ENCODE results near the gene SLC44A3. TPM values are rescaled to one million over a fixed set of nuclear protein-coding genes. Genes with fewer than 3 reads are reported as not detected.

The SLC44A3 gene
- total and polyA plus RNA-seq, 2 of the 8 experiments (the other 6 are each of a cell fraction or from before 2014, with no cell fraction given), result 4.2 to 5.0 TPM

- Histone ChIP-seq H3K14ac (ENCODE audit: insufficient read length) (no peak overlapping the region), H3K18ac (ENCODE audit: extremely low read depth, low read length) (peak overlapping the region; percentile 49), H3K9ac (replicated peaks in 1 of 4; ENCODE audit: extremely low read depth in 1 of 4, low read depth in 3 of 4, low read length in 3 of 4) (peak overlapping the region in 3 of 4 experiments; percentile 7 to 57 (median 31); a peak in 3 of 7 replicates), H2AFZ (ENCODE audit: low read length) (peak overlapping the region; percentile 82), H4K5ac (ENCODE audit: insufficient read length, low read depth, low read length) (peak overlapping the region; percentile 78), H3K4me3 (ENCODE audit: extremely low read depth in 1 of 4, insufficient read depth in 2 of 4, low read depth in 3 of 4, low read length in 4 of 4) (peak overlapping the region; percentile 53 to 74 (median 65)), H3K79me1 (ENCODE audit: low read depth, low read length) (no peaks in the 10 kb centered on the region), H3K4me2 (ENCODE audit: insufficient read depth in 1 of 2, low read depth in 2 of 2, low read length in 2 of 2) (peak overlapping the region; percentile 85 to 87), H3K27me3 (replicated peaks in 1 of 4; ENCODE audit: control insufficient read depth in 3 of 4, extremely low read depth in 1 of 4, insufficient read depth in 3 of 4, low read length in 3 of 4) (peaks cover 0 to 6% (median 2%) of the 10 kb centered on the region in 4 experiments; a peak in 1 of 7 replicates), H3K23ac (ENCODE audit: insufficient read length) (no peak overlapping the region), H3K4ac (replicated peaks; ENCODE audit: insufficient read length, low read depth, low read length) (no peak overlapping the region), H2BK120ac (replicated peaks; ENCODE audit: low read depth, low read length) (no peak overlapping the region), H3K23me2 (ENCODE audit: low read depth, low read length) (peaks cover 8% of the 10 kb centered on the region; the same call in 1 of the 2 replicates), H3K79me2 (ENCODE audit: control insufficient read depth in 1 of 2, insufficient read depth in 2 of 2, low read length in 2 of 2) (no peaks in the 10 kb centered on the region), H3K56ac (replicated peaks; ENCODE audit: insufficient read length, low read depth, low read length) (no peak overlapping the region), H2BK12ac (ENCODE audit: low read depth, low read length) (peak overlapping the region; percentile 44; the same call in 1 of the 2 replicates), H2BK15ac (ENCODE audit: low read length) (no peak overlapping the region), H4K91ac (replicated peaks; ENCODE audit: insufficient read length, low read length) (no peak overlapping the region), H4K8ac (ENCODE audit: extremely low read depth, insufficient read depth, low read length) (no peak overlapping the region), H3K27ac (ENCODE audit: low read depth, low read length) (no peak overlapping the region), H3K36me3 (ENCODE audit: control insufficient read depth in 2 of 4, insufficient read depth in 4 of 4, low read length in 3 of 4) (no peaks in the 10 kb centered on the region), H2BK20ac (ENCODE audit: low read length) (no peak overlapping the region), H4K20me1 (replicated peaks in 1 of 2; ENCODE audit: control insufficient read depth in 1 of 2, insufficient read depth in 2 of 2, low read length in 2 of 2) (no peaks in the 10 kb centered on the region), H2AK5ac (ENCODE audit: low read depth, low read length) (no peak overlapping the region), H3K4me1 (replicated peaks in 1 of 4; ENCODE audit: control insufficient read depth in 3 of 4, insufficient read depth in 4 of 4, low read length in 3 of 4) (peaks cover 2 to 9% (median 6%) of the 10 kb centered on the region in 4 experiments; a peak in 6 of 7 replicates), H2BK5ac (ENCODE audit: low read depth, low read length) (peak overlapping the region; percentile 12; the same call in 1 of the 2 replicates), H3K9me3 (ENCODE audit: insufficient read depth in 2 of 2, low read depth in 1 of 2, low read length in 1 of 2) (no peaks in the 10 kb centered on the region)
- FAIRE-seq (peak; percentile 69), DNase-seq (ENCODE audit: low read depth in 1 of 2, low spot score in 2 of 2) (no peak)
- TF ChIP-seq CEBPB (IDR thresholded peaks at IDR 0.05; ENCODE audit: low read depth, low read length) (peak; percentile 24; the same call in 1 of the 2 replicates), BRCA1 (IDR thresholded peaks at IDR 0.05; ENCODE audit: low read depth, low read length) (no peak)
- POLR2A ChIA-PET (ENCODE audit: partially characterized antibody), result no interaction called here
- CTCF ChIA-PET (ENCODE audit: partially characterized antibody), result interaction anchor here (1.1 to 1.2 kb wide), 2 partner anchors 15 to 34 kb away, joined by 3 to 5 read pairs; no protein-coding TSS in a partner anchor
- 36% methylated on average over 14 of the region's 14 CpGs; no CpG with 5 or more reads in 1 of the 2 experiments for WGBS, 2 experiments (ENCODE audit: extremely low coverage in 1 of 2, insufficient coverage in 1 of 2, insufficient read length in 1 of 2, insufficient replicate concordance in 2 of 2, low coverage in 1 of 2, low lambda C conversion rate in 2 of 2, missing lambda C conversion rate in 1 of 2)
These were observed 766 bp upstream of the SLC44A3 start for GRCh38 chr1:94819238-94819944.

Measured in H1 (cell line).